KMS-11 (cell line): Measurements from ENCODE around the gene TRPV5.

Experiments used
- H2AFZ ChIP-seq: fragments of 200-600 bp; sonication (generic); 2 replicates; pipeline ENCODE4 v1.6.1; 2016; ENCODE audit warnings: antibody characterized with exemption, mixed run types, low read depth
- H3K27ac ChIP-seq: fragments of 200-600 bp; sonication (generic); 2 replicates; pipeline ENCODE4 v1.6.1; 2016; ENCODE audit warnings: mild to moderate bottlenecking, mixed run types
- H3K27me3 ChIP-seq: fragments of 200-600 bp; sonication (generic); 2 replicates; pipeline ENCODE4 v1.6.1; 2017; ENCODE audit warnings: mild to moderate bottlenecking, low read depth, mixed run types, moderate library complexity; ENCODE audit not compliant: insufficient read depth
- H3K36me3 ChIP-seq: fragments of 200-600 bp; sonication (generic); 2 replicates; pipeline ENCODE4 v1.6.1; 2017; ENCODE audit warnings: mild to moderate bottlenecking, mixed run types; ENCODE audit not compliant: insufficient read depth
- H3K4me1 ChIP-seq: fragments of 200-600 bp; sonication (generic); 2 replicates; pipeline ENCODE4 v1.6.1; 2016; ENCODE audit warnings: mild to moderate bottlenecking, low read depth, mixed run types; ENCODE audit not compliant: poor library complexity, severe bottlenecking
- H3K4me2 ChIP-seq: fragments of 200-600 bp; sonication (generic); 2 replicates; pipeline ENCODE4 v1.7.0; 2016; ENCODE audit warnings: mild to moderate bottlenecking, mixed run types
- H3K4me3 ChIP-seq: fragments of 200-600 bp; sonication (generic); IDR thresholded peaks from 2 replicates; pipeline ENCODE4 v1.6.1; 2017; ENCODE audit warnings: low read depth, low read length, mixed read lengths; ENCODE audit not compliant: insufficient read depth
- H3K79me2 ChIP-seq: fragments of 200-600 bp; sonication (generic); 2 replicates; pipeline ENCODE4 v1.6.1; 2016; ENCODE audit warnings: low read depth, mixed run types; ENCODE audit not compliant: insufficient read depth
- H3K9ac ChIP-seq: fragments of 200-600 bp; sonication (generic); 2 replicates; pipeline ENCODE4 v1.6.1; 2016; ENCODE audit warnings: mild to moderate bottlenecking, mixed run types
- H4K20me1 ChIP-seq: fragments of 200-600 bp; sonication (generic); 2 replicates; pipeline ENCODE4 v1.6.1; 2016; ENCODE audit warnings: mild to moderate bottlenecking, mixed run types; ENCODE audit not compliant: insufficient read depth
- TF ChIP-seq, protein P1 (sequence below): fragments of 200-600 bp; sonication (generic); conservative IDR thresholded peaks from 2 replicates; pipeline ENCODE4 v1.6.1; 2017; ENCODE audit warnings: low read depth, mild to moderate bottlenecking, antibody characterized with exemption, low read length, moderate library complexity, mixed read lengths

TRPV5 gene

DNA sequence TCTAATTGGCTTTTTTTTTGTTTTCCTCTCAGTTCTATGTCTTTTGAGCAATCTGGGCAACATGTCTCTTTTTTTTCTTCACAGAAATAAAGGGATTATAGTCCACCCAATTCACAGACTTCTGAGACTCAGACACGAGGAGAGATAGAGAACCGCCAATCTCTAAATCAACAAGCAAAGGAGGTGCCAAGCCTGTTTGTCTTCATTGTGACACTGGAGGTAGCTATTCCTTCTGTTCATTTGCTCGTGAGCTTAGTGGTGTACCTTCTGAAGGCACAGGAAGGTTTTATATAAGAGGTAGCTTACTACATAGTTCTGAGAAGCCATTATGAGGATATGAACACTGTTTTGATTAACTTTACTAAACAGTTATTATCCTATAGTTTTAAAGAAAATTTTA is 72.6 kb downstream of the TRPV5 start:
- no peaks in the 10 kb centered on the region for H3K27me3 ChIP-seq
- no peak overlapping the region for H2AFZ ChIP-seq
- no peaks in the 10 kb centered on the region for H3K4me1 ChIP-seq
- TF ChIP-seq, protein P1, sequence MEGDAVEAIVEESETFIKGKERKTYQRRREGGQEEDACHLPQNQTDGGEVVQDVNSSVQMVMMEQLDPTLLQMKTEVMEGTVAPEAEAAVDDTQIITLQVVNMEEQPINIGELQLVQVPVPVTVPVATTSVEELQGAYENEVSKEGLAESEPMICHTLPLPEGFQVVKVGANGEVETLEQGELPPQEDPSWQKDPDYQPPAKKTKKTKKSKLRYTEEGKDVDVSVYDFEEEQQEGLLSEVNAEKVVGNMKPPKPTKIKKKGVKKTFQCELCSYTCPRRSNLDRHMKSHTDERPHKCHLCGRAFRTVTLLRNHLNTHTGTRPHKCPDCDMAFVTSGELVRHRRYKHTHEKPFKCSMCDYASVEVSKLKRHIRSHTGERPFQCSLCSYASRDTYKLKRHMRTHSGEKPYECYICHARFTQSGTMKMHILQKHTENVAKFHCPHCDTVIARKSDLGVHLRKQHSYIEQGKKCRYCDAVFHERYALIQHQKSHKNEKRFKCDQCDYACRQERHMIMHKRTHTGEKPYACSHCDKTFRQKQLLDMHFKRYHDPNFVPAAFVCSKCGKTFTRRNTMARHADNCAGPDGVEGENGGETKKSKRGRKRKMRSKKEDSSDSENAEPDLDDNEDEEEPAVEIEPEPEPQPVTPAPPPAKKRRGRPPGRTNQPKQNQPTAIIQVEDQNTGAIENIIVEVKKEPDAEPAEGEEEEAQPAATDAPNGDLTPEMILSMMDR = no peak
- no peaks in the 10 kb centered on the region for H3K79me2 ChIP-seq
- H4K20me1 ChIP-seq = no peaks in the 10 kb centered on the region
- no peak overlapping the region for H3K4me3 ChIP-seq
- H3K9ac ChIP-seq = no peak overlapping the region
- H3K36me3 ChIP-seq = no peaks in the 10 kb centered on the region
- no peak overlapping the region for H3K4me2 ChIP-seq
- H3K27ac ChIP-seq = no peak overlapping the region

DNA sequence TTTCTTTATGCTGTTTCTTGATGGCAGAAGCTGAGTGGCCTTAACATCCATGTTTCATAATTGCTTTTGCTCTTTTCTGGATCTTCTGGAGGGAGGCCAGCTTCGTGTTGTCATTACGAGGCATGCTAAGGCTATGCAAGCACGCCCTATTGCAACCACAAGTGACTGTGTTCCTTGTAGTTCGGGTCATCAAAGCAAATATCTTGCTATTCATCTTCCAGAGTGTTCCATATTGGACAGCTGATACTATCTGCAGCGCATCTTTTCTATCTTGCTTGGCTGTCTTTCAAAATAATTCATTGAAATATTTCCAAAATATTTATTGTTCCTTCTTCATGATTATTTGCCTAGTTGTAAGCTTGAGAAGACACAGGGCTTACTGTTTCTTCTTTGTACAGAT is 73.7 kb downstream of the TRPV5 start:
- Histone ChIP-seq H3K4me2 (no peak overlapping the region), H3K9ac (no peak overlapping the region), H4K20me1 (no peaks in the 10 kb centered on the region), H3K36me3 (no peaks in the 10 kb centered on the region), H2AFZ (no peak overlapping the region), H3K4me3 (no peak overlapping the region), H3K27me3 (no peaks in the 10 kb centered on the region), H3K4me1 (no peaks in the 10 kb centered on the region), H3K27ac (no peak overlapping the region), H3K79me2 (no peaks in the 10 kb centered on the region)
- TF ChIP-seq, protein P1 = no peak

- no peak overlapping the region for H3K4me2 ChIP-seq
- no peaks in the 10 kb centered on the region for H3K4me1 ChIP-seq
- no peaks in the 10 kb centered on the region for H3K79me2 ChIP-seq
- TF ChIP-seq, protein P1 = no peak
- no peak overlapping the region for H3K9ac ChIP-seq
- no peak overlapping the region for H2AFZ ChIP-seq
- no peak overlapping the region for H3K4me3 ChIP-seq
- H3K27me3 ChIP-seq = no peaks in the 10 kb centered on the region
- no peaks in the 10 kb centered on the region for H4K20me1 ChIP-seq
- H3K27ac ChIP-seq = no peak overlapping the region
- no peaks in the 10 kb centered on the region for H3K36me3 ChIP-seq
These were observed 74.1 kb downstream of the TRPV5 start for GRCh38 chr7:142859411-142859810.
